Endometrium (tissue), 2 donors: ENCODE measurements around the gene SLC35A4.

Experiments
- FAIRE-seq: peaks from 2 replicates; lab custom pipeline; 2012; peaks lifted over from hg19 to GRCh38; lab: Jason Lieb, UNC
- donor health status: control.
- donor health status: control.

SLC35A4 gene

GRCh38 chr5:140564196-140565023 lies at the start of gene SLC35A4, which contains the start of gene APBB3:
Gene SLC35A4 (plus strand): TSS chr5:140564828. CDS start chr5:140567170, 2,342 bp downstream.
Gene APBB3 (minus strand): TSS chr5:140564598. CDS start chr5:140564245, 353 bp downstream.
- peak; percentile 89 for FAIRE-seq

- FAIRE-seq, result no peak
Observed at GRCh38 chr5:140524003-140524402, 40.6 kb upstream of the SLC35A4 start.

- FAIRE-seq, result no peak
Observed at GRCh38 chr5:140540227-140540626, 24.4 kb upstream of the SLC35A4 start.

- FAIRE-seq, result no peak
Observed at GRCh38 chr5:140542972-140543371, 21.7 kb upstream of the SLC35A4 start.

- FAIRE-seq, result no peak
Observed at GRCh38 chr5:140544986-140545385, 19.6 kb upstream of the SLC35A4 start.

GRCh38 chr5:140545606-140546005 lies 19.0 kb upstream of the SLC35A4 start:
- FAIRE-seq, result no peak

- FAIRE-seq, result no peak
Observed at GRCh38 chr5:140546851-140547507, 17.6 kb upstream of the SLC35A4 start.

GRCh38 chr5:140547508-140548299 lies 16.9 kb upstream of the SLC35A4 start, which contains the start of gene EIF4EBP3:
Gene EIF4EBP3 (plus strand): TSS chr5:140547662. CDS start chr5:140547738, 76 bp downstream.
- FAIRE-seq, result peak; percentile 93

GRCh38 chr5:140548300-140548688 lies 16.3 kb upstream of the SLC35A4 start:
- FAIRE-seq, result no peak

- no peak for FAIRE-seq
Observed at GRCh38 chr5:140548791-140549190, 15.8 kb upstream of the SLC35A4 start.

GRCh38 chr5:140549237-140550144 lies 15.1 kb upstream of the SLC35A4 start:
- FAIRE-seq, result no peak

- no peak for FAIRE-seq
Observed at GRCh38 chr5:140550147-140551079, 14.2 kb upstream of the SLC35A4 start.

GRCh38 chr5:140551872-140552271 lies 12.8 kb upstream of the SLC35A4 start:
- no peak for FAIRE-seq

GRCh38 chr5:140553657-140554056 lies 11.0 kb upstream of the SLC35A4 start:
- no peak for FAIRE-seq

- no peak for FAIRE-seq
Observed at GRCh38 chr5:140554454-140554853, 10.2 kb upstream of the SLC35A4 start.

- no peak for FAIRE-seq
Observed at GRCh38 chr5:140555747-140556312, 8.8 kb upstream of the SLC35A4 start.

- no peak for FAIRE-seq
Observed at GRCh38 chr5:140556438-140556837, 8.2 kb upstream of the SLC35A4 start.

- FAIRE-seq, result no peak
Observed at GRCh38 chr5:140557136-140557805, 7.4 kb upstream of the SLC35A4 start, which contains the start of gene SRA1. Gene SRA1 (minus strand): TSS chr5:140557473. CDS start chr5:140557452, 21 bp downstream.

GRCh38 chr5:140557965-140558364 lies 6.7 kb upstream of the SLC35A4 start:
- no peak for FAIRE-seq
